Testis (tissue), 3 donors: ENCODE results near the gene MRPL51. TPM values are rescaled to one million over a fixed set of nuclear protein-coding genes. Genes with fewer than 3 reads are reported as not detected.
A peak's percentile ranks its signal among the peaks of the same experiment; 100 is the strongest.

Source experiments
- DNase-seq: peaks from one replicate; pipeline ENCODE4 v3.0.0-alpha.2; 2019
- H3K27ac ChIP-seq, 2 donors: fragments of 200-600 bp; sonication (generic); one replicate each; pipeline ENCODE4 v1.5.1; 2019
- H3K27me3 ChIP-seq: fragments of 200-600 bp; sonication (generic); one replicate; pipeline ENCODE4 v1.5.1; 2019
- H3K36me3 ChIP-seq: fragments of 200-600 bp; sonication (generic); one replicate; pipeline ENCODE4 v1.5.1; 2017; ENCODE audit warnings: low read depth; ENCODE audit errors: missing control alignments
- H3K4me1 ChIP-seq: fragments of 200-600 bp; sonication (generic); one replicate; pipeline ENCODE4 v1.5.1; 2019
- H3K4me3 ChIP-seq, 2 donors: fragments of 200-600 bp; sonication (generic); one replicate each; pipeline ENCODE4 v1.5.1; 2017 to 2019
- H3K9me3 ChIP-seq: fragments of 200-600 bp; sonication (generic); one replicate; pipeline ENCODE4 v1.5.1; 2017
- CTCF ChIP-seq, 3 experiments: fragments of 450-650 bp in 2 of 3; fragments of 200-600 bp in 1 of 3; sonication (generic) in 1 of 3; IDR thresholded peaks; one replicate each; pipeline ENCODE4 v1.5.1; 2016 to 2019; ENCODE audit warnings: antibody characterized with exemption in 3 of 3, mild to moderate bottlenecking in 2 of 3, moderate library complexity in 1 of 3
- POLR2A ChIP-seq: fragments of 450-650 bp; IDR thresholded peaks from one replicate; pipeline ENCODE4 v1.6.1; 2017; ENCODE audit warnings: antibody characterized with exemption, mild to moderate bottlenecking, moderate library complexity
- WGBS, 2 donors: methylation state at CpG; one replicate each; pipeline ENCODE4 v1.1.5; 2018; 5-methylcytosine and 5-hydroxymethylcytosine counted together
- intact Hi-C: fragments of 100-400 bp; cut with DNase I; formaldehyde crosslinking; loops from one replicate; pipeline ENCODE4 v1.15.1; 2023; ENCODE audit warnings: low total_unique reads
- polyA plus RNA-seq: library from polyadenylated mRNA; stranded (reverse); fragments of 350-450 nt; fragmentation: Illumina TruSeq; extraction: RNeasy Lipid Tissue Mini Kit (QIAGEN cat#74804); gene quantifications from one replicate; pipeline ENCODE4 v1.2.3, GENCODE V29; 2014; ENCODE audit warnings: low read depth, low replicate concordance; ENCODE audit not compliant: insufficient read depth
- total RNA-seq, 2 donors: library from RNA; depleted of rRNA; stranded (reverse); fragments of >200 nt; gene quantifications; one replicate each; pipeline ENCODE4 v1.2.3, GENCODE V29; 2016

MRPL51 gene
- total and polyA plus RNA-seq, 3 donors from 2014 or later: 106 to 343 (median 135) TPM

DNA sequence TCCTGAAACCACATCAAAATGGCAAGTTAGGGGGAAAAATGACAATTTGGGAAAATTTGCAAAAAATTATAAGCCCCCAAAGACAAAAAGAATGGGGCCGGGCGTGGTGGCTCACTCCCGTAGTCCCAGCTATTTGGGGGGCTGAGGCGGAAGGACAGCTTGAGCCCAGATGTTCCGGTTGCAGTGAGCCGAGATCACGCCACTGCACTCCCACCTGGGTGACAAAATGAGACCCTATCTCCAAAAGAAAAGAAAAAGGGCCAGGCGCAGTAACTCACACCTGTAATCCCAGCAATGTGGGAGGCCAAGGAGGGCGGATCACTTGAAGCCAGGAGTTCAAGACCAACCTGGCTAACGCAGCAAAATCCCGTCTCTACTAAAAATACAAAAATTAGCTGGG lies 20.6 kb downstream of the MRPL51 start:
- no peaks in the 10 kb centered on the region for H3K9me3 ChIP-seq
- TF ChIP-seq CTCF (IDR thresholded peaks at IDR 0.05): no peak
- no peak for TF ChIP-seq POLR2A
- H3K4me1 ChIP-seq: peaks cover 13% of the 10 kb centered on the region
- H3K4me3 ChIP-seq: no peak overlapping the region
- H3K36me3 ChIP-seq: no peaks in the 10 kb centered on the region
- no peak for DNase-seq
- intact Hi-C loops: no loop called here
- no peaks in the 10 kb centered on the region for H3K27me3 ChIP-seq
- 73 to 81% methylated on average over 11 of the region's 11 CpGs for whole genome bisulfite sequencing, 2 donors
- no peak overlapping the region for H3K27ac ChIP-seq

DNA sequence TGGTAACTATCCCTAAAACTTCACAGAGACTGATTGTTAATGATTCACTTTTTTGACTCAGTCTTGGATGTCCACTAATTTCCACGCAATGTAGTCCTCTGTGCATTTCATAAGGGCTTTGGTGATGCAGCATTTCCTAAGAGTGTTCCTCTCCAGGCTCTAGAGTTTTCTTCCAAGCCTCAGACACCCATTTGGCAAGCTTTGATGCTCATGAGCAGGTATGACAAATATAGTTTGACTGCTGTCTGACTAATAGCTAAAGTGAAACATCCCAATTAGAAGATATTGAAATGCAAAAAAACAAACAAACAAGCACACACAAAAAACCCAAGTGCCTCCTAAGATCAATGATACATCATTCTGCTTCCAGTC lies 21.1 kb downstream of the MRPL51 start:
- DNase-seq: no peak
- no peaks in the 10 kb centered on the region for H3K27me3 ChIP-seq
- peaks cover 13% of the 10 kb centered on the region for H3K4me1 ChIP-seq
- intact Hi-C loops: no loop called here
- no peaks in the 10 kb centered on the region for H3K36me3 ChIP-seq
- no peak overlapping the region for H3K27ac ChIP-seq
- 68 to 85% methylated on average over 1 of the region's 1 CpG for WGBS, 2 donors
- TF ChIP-seq POLR2A: no peak
- no peak for TF ChIP-seq CTCF (IDR thresholded peaks at IDR 0.05)
- H3K4me3 ChIP-seq: no peak overlapping the region
- H3K9me3 ChIP-seq: no peaks in the 10 kb centered on the region

GRCh38 chr12:6470375-6471163 lies 22.5 kb downstream of the MRPL51 start, which contains the start of gene VAMP1:
VAMP1 (minus strand) TSS chr12:6470677; CDS start chr12:6470531, 146 bp downstream.
- TF ChIP-seq POLR2A (peak; percentile 96), CTCF (IDR thresholded peaks at IDR 0.05) (peak in 2 of 3 experiments; percentile 4 to 25)
- 0% methylated on average over 8 to 69 of the region's 69 CpGs for WGBS, 2 donors
- peak within 1 kb of the TSS; percentile 79 to 80 for H3K4me3 ChIP-seq
- no peaks in the 10 kb centered on the region for H3K36me3 ChIP-seq
- intact Hi-C loops: no loop called here
- H3K4me1 ChIP-seq: peaks cover 13% of the 10 kb centered on the region
- H3K9me3 ChIP-seq: no peaks in the 10 kb centered on the region
- peak; percentile 99 for DNase-seq
- H3K27me3 ChIP-seq: no peaks in the 10 kb centered on the region
- H3K27ac ChIP-seq: peak within 1 kb of the TSS; percentile 60 to 77

GRCh38 chr12:6469609-6470374 lies 23.3 kb downstream of the MRPL51 start:
- TF ChIP-seq CTCF (IDR thresholded peaks at IDR 0.05) (no peak), POLR2A (no peak)
- Histone ChIP-seq H3K9me3 (no peaks in the 10 kb centered on the region), H3K27me3 (no peaks in the 10 kb centered on the region), H3K4me3 (peak overlapping the region; percentile 79 to 80), H3K4me1 (peaks cover 13% of the 10 kb centered on the region), H3K36me3 (no peaks in the 10 kb centered on the region), H3K27ac (peak overlapping the region; percentile 60 to 77)
- intact Hi-C loops: no loop called here
- WGBS, 2 donors: 20 to 26% methylated on average over 15 to 16 of the region's 16 CpGs
- no peak for DNase-seq
